ENCODE measurements around the gene SHB.

- no peak for TF ChIP-seq CTCF (IDR thresholded peaks at IDR 0.05; ENCODE audit: insufficient read depth, low read length, poor library complexity, severe bottlenecking)
- TF ChIP-seq EZH2phosphoT487 (conservative IDR thresholded peaks at IDR 0.05; ENCODE audit: low read length) = no peak
These were observed 83.0 kb downstream of the SHB start for GRCh38 chr9:37986001-37986400.
